A673 (cell line): Measurements from ENCODE around the gene PPP1CC. TPM values are rescaled to one million over a fixed set of nuclear protein-coding genes. Genes with fewer than 3 reads are reported as not detected.
"Not testable (repeated sequence)": the region's sequence is repeated elsewhere in the genome, so short reads cannot be mapped to it uniquely, and the experiment has no call there.

Source experiments
- BruUV-seq: library from RNA; stranded (reverse); fragments of 400-500 nt; replicated peaks from 2 replicates; lab custom pipeline; 2021; lab: Mats Ljungman, UMichigan
- CTCF ChIA-PET: fragments of 300-600 bp; sonication (Branson Sonifier 250); formaldehyde crosslinking; loops from one replicate; lab custom pipeline; 2022; ENCODE audit warnings: antibody characterized with exemption; lab: Charles Lee
- POLR2A ChIA-PET: fragments of 300-600 bp; sonication (Branson Sonifier 250); formaldehyde crosslinking; loops from one replicate; lab custom pipeline; 2022; ENCODE audit warnings: antibody characterized with exemption; ENCODE audit not compliant: low non-redundant PET; lab: Charles Lee
- DNase-seq: peaks from one replicate; pipeline ENCODE4 v3.0.0-alpha.2; 2015; ENCODE audit warnings: low spot score
- H3K27ac ChIP-seq: fragments of 200-600 bp; sonication (generic); 2 replicates; pipeline ENCODE4 v1.5.1; 2016; ENCODE audit warnings: mixed run types, low read depth, mild to moderate bottlenecking, mixed read lengths, antibody characterized with exemption, low read length; ENCODE audit not compliant: poor library complexity, severe bottlenecking
- H3K27me3 ChIP-seq: fragments of 200-600 bp; sonication (generic); replicated peaks from 2 replicates; pipeline ENCODE4 v1.6.1; 2017; ENCODE audit warnings: mixed run types, low read depth, mild to moderate bottlenecking, mixed read lengths, antibody characterized with exemption, low read length; ENCODE audit not compliant: insufficient read depth, poor library complexity
- H3K36me3 ChIP-seq: fragments of 200-600 bp; sonication (generic); 2 replicates; pipeline ENCODE4 v1.6.1; 2016; ENCODE audit warnings: mixed run types, mild to moderate bottlenecking, mixed read lengths, antibody characterized with exemption, low read length; ENCODE audit not compliant: insufficient read depth, poor library complexity, severe bottlenecking
- H3K4me1 ChIP-seq: fragments of 200-600 bp; sonication (generic); 2 replicates; pipeline ENCODE4 v1.6.1; 2017; ENCODE audit warnings: mixed run types, mild to moderate bottlenecking, mixed read lengths, antibody characterized with exemption, low read length; ENCODE audit not compliant: insufficient read depth, poor library complexity, severe bottlenecking
- H3K4me3 ChIP-seq: fragments of 200-600 bp; sonication (generic); 2 replicates; pipeline ENCODE4 v1.5.1; 2016; ENCODE audit warnings: low read depth, mixed run types, mild to moderate bottlenecking, mixed read lengths, low read length; ENCODE audit not compliant: poor library complexity, severe bottlenecking
- H3K9me3 ChIP-seq: fragments of 200-600 bp; sonication (generic); 2 replicates; pipeline ENCODE4 v1.6.1; 2016; ENCODE audit warnings: mixed run types, low read depth, mild to moderate bottlenecking, mixed read lengths, antibody characterized with exemption, low read length; ENCODE audit not compliant: poor library complexity, severe bottlenecking
- CTCF ChIP-seq: fragments of 300-800, 200-600 bp; sonication (generic); conservative IDR thresholded peaks from 2 replicates; pipeline ENCODE4 v1.5.1; 2017; ENCODE audit warnings: low read depth, mild to moderate bottlenecking, antibody characterized with exemption, low read length, moderate library complexity, mixed read lengths
- EZH2 ChIP-seq: fragments of 200-600 bp; sonication (generic); IDR thresholded peaks from 2 replicates; pipeline ENCODE4 v1.6.1; 2017; ENCODE audit warnings: borderline replicate concordance, low read depth, mild to moderate bottlenecking, mixed read lengths, antibody characterized with exemption, low read length; ENCODE audit not compliant: poor library complexity, severe bottlenecking
- intact Hi-C: fragments of 100-400 bp; cut with micrococcal nuclease; formaldehyde crosslinking; loops from one replicate; pipeline ENCODE4 v1.10.0; 2022; ENCODE audit not compliant: unreplicated experiment
- total RNA-seq: library from RNA; stranded (reverse); gene quantifications from 2 replicates; pipeline ENCODE4 v1.2.3, GENCODE V29; 2021

The PPP1CC gene
- total RNA-seq, 1 experiment from 2014 or later, result 268 TPM

- CTCF ChIA-PET, result no interaction called here
- no TSS peak for BruUV-seq
- no peak overlapping the region for H3K4me3 ChIP-seq
Measured at GRCh38 chr12:110768960-110769359, 26.3 kb upstream of the PPP1CC start.

GRCh38 chr12:110767863-110768262 lies 25.2 kb upstream of the PPP1CC start:
- H3K4me1 ChIP-seq, result peaks cover 9% of the 10 kb centered on the region
- no peaks in the 10 kb centered on the region for H3K36me3 ChIP-seq
- H3K27ac ChIP-seq, result no peak overlapping the region
- H3K4me3 ChIP-seq, result no peak overlapping the region
- ChIA-PET POLR2A (interaction anchor here (0.6 kb wide), 1 partner anchor 10 kb away, joined by 3 read pairs; no protein-coding TSS in a partner anchor), CTCF (interaction anchor here (0.6 kb wide), 1 partner anchor 10 kb away, joined by 3 read pairs; no protein-coding TSS in a partner anchor)
- no peak for DNase-seq
- TF ChIP-seq CTCF (no peak), EZH2 (no peak)
- intact Hi-C loops, result no loop called here
- BruUV-seq, result no TSS peak
- H3K9me3 ChIP-seq, result no peaks in the 10 kb centered on the region
- H3K27me3 ChIP-seq, result no peaks in the 10 kb centered on the region

More at GRCh38 chr12:110768960-110769359, 26.3 kb upstream of the PPP1CC start:
- TF ChIP-seq EZH2, result no peak
- no peak for TF ChIP-seq CTCF
- Histone ChIP-seq H3K36me3 (no peaks in the 10 kb centered on the region), H3K27ac (no peak overlapping the region), H3K27me3 (no peaks in the 10 kb centered on the region), H3K9me3 (no peaks in the 10 kb centered on the region), H3K4me1 (peaks cover 9% of the 10 kb centered on the region)
- no peak for DNase-seq
- POLR2A ChIA-PET, result no interaction called here
- intact Hi-C loops, result no loop called here

- ChIA-PET POLR2A (no interaction called here), CTCF (no interaction called here)
- intact Hi-C loops, result no loop called here
Measured at GRCh38 chr12:110766311-110767154, 23.8 kb upstream of the PPP1CC start.

GRCh38 chr12:110765572-110765971 lies 22.9 kb upstream of the PPP1CC start:
- H3K27ac ChIP-seq, H3K4me1 ChIP-seq, H3K27me3 ChIP-seq, intact Hi-C loops, H3K9me3 ChIP-seq, H3K36me3 ChIP-seq, BruUV-seq, H3K4me3 ChIP-seq, CTCF ChIA-PET, POLR2A ChIA-PET, DNase-seq: not testable (repeated sequence)

More at GRCh38 chr12:110766311-110767154, 23.8 kb upstream of the PPP1CC start:
- H3K4me3 ChIP-seq, result no peak overlapping the region
- no TSS peak for BruUV-seq
- no peaks in the 10 kb centered on the region for H3K27me3 ChIP-seq
- no peak for TF ChIP-seq CTCF
- TF ChIP-seq EZH2, result no peak
- DNase-seq, result peak; percentile 76
- H3K27ac ChIP-seq, result no peak overlapping the region
- H3K4me1 ChIP-seq, result peaks cover 9% of the 10 kb centered on the region
- H3K36me3 ChIP-seq, result no peaks in the 10 kb centered on the region
- no peaks in the 10 kb centered on the region for H3K9me3 ChIP-seq
